Measurements from ENCODE around the gene NEU1. TPM values are rescaled to one million over a fixed set of nuclear protein-coding genes. Genes with fewer than 3 reads are reported as not detected.
A peak's percentile ranks its signal among the peaks of the same experiment; 100 is the strongest.
"Not testable (repeated sequence)": the region's sequence is repeated elsewhere in the genome, so short reads cannot be mapped to it uniquely, and the experiment has no call there.

NEU1 gene
- total RNA-seq, 1 donor from 2014 or later: 50.2 TPM

DNA sequence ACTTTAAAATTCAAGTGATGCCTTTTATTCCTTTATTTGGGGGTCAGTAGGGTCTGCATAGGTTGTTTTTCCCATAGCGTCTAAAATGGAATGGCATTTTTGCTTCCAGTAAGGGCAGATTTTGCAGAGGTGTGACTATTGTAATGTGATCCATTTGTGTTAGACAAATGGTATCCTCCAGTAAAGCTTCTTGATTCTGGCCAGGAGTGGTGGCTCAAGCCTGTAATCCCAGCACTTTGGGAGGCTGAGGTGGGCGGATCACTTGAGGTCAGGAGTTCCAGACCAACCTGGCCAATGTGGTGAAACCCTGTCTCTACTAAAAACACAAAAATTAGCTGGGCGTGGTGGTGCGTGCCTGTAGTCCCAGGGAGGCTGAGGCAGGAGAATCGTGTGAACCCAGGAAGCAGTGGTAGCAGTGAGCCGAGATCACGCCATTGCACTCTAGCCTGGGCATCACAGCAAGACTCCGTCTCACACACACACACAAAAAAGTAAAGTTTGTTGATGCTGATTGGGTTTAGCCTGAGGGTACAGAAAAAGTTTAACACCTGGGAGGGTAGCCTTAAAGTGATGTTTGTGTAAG lies 44.6 kb downstream of the NEU1 start:
- not testable (repeated sequence) for DNase-seq (ENCODE audit: low read depth in 2 of 2)

DNA sequence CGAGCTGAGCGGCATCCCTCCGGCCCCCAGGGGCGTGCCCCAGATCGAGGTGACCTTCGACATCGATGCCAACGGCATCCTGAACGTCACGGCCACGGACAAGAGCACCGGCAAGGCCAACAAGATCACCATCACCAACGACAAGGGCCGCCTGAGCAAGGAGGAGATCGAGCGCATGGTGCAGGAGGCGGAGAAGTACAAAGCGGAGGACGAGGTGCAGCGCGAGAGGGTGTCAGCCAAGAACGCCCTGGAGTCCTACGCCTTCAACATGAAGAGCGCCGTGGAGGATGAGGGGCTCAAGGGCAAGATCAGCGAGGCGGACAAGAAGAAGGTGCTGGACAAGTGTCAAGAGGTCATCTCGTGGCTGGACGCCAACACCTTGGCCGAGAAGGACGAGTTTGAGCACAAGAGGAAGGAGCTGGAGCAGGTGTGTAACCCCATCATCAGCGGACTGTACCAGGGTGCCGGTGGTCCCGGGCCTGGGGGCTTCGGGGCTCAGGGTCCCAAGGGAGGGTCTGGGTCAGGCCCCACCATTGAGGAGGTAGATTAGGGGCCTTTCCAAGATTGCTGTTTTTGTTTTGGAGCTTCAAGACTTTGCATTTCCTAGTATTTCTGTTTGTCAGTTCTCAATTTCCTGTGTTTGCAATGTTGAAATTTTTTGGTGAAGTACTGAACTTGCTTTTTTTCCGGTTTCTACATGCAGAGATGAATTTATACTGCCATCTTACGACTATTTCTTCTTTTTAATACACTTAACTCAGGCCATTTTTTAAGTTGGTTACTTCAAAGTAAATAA lies 45.3 kb downstream of the NEU1 start:
- not testable (repeated sequence) for DNase-seq (ENCODE audit: low read depth in 2 of 2)

DNA sequence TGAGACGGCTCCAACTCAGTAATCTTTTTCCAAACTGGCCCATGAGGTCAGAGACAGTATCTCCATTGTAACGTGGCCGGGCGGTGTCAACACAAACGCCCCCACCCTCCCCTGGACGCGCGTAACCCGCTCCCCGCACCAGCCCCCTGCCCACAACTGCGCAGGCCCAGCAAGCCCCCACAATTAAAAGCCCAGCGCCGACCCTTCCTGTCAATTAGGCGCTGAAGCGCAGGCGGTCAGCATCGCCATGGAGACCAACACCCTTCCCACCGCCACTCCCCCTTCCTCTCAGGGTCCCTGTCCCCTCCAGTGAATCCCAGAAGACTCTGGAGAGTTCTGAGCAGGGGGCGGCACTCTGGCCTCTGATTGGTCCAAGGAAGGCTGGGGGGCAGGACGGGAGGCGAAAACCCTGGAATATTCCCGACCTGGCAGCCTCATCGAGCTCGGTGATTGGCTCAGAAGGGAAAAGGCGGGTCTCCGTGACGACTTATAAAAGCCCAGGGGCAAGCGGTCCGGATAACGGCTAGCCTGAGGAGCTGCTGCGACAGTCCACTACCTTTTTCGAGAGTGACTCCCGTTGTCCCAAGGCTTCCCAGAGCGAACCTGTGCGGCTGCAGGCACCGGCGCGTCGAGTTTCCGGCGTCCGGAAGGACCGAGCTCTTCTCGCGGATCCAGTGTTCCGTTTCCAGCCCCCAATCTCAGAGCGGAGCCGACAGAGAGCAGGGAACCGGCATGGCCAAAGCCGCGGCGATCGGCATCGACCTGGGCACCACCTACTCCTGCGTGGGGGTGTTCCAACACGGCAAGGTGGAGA lies 47.4 kb downstream of the NEU1 start, which contains the start of the genes HSPA1A and HSPA1L:
Gene HSPA1A (plus strand): TSS at position 519 of the 814 bp plus-strand sequence. CDS start 214 bp downstream, at position 733.
Gene HSPA1L (minus strand): TSS at position 259 of the 814 bp plus-strand sequence. CDS start 3,311 bp downstream, outside the sequence.
- DNase-seq (ENCODE audit: low read depth in 2 of 2): peak; percentile 91 to 97

DNA sequence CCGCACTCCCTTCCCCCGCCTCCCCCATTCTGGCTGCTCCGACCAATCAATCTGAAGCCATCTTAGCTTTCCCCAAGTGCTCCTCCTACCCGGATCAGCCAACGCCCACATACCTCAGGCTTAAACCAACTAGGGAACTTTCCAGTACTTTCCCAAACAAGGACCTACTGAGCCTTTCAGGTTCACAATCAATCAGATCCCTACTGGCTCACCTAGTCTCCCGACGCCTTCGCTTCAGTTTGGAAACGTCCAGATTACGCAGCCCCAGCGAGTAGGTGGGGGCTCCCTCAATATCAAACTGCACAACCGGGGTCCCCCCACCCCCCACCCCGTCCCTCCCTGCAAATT lies 48.0 kb downstream of the NEU1 start:
- peak; percentile 83 to 98 for DNase-seq (ENCODE audit: low read depth in 2 of 2)

DNA sequence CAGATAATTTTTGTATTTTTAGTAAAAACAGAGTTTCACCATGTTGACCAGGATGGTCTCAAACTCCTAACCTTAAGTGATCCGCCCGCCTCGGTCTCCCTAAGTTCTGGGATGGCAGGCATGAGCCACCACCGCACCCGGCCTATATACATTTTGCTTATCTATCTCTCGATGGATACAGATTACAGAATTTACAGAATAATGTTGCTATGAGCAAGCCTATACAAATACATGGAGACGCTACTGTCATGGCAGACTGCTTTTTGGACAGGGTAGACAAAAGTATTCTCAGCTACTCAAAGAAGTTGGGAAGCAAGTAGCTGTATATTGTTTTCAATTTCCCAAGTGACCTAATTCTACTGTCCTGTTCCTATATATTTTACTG lies 49.2 kb downstream of the NEU1 start:
- DNase-seq (ENCODE audit: low read depth in 2 of 2): no peak

DNA sequence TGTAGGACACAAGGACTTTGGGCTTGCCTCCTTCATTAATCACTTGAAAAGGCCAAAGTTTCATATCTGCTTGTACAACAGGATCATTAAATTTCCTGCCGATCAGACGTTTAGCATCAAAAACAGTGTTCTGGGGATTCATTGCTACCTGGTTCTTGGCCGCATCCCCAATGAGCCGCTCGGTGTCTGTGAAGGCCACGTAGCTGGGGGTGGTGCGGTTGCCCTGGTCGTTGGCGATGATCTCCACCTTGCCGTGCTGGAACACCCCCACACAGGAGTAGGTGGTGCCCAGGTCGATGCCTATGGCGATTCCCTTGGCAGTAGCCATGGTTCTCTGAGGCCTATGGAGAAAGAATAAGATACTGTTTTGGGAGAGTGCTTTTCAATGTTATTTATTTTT lies 51.0 kb downstream of the NEU1 start:
- no peak for DNase-seq (ENCODE audit: low read depth in 2 of 2)

DNA sequence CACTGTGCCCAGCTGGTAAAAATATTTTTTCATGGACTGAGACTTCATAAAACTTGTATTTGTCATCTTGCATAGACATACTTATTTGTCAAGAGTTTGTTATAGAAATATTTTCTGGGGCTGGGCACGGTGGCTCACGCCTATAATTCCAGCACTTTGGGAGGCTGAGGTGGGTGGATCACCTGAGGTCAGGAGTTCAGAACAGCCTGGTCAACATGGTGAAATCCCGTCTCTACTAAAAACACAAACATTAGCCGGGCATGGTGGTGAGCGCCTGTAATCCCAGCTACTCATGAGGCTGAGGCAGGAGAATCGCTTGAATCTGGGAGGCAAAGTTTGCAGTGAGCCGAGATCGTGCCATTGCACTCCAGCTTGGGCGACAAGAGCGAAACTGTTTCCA lies 54.0 kb downstream of the NEU1 start:
- DNase-seq (ENCODE audit: low read depth in 2 of 2): not testable (repeated sequence)

Other genes starting within 250 kb of the NEU1 start
- gene AIF1, start 247.6 kb downstream of the NEU1 start, total RNA-seq: 0.13 TPM in 2 replicates
- 19.8 and 35.0 TPM in 2 replicates for gene PRRC2A, start 242.1 kb downstream of the NEU1 start, total RNA-seq
- 86.7 and 158 TPM in 2 replicates for gene BAG6, start 210.2 kb downstream of the NEU1 start, total RNA-seq
- gene APOM, start 206.9 kb downstream of the NEU1 start, total RNA-seq: 0.39 and 0.51 TPM in 2 replicates
- gene C6orf47, start 202.0 kb downstream of the NEU1 start, total RNA-seq: 15.8 and 22.9 TPM in 2 replicates
- 9.0 and 11.5 TPM in 2 replicates for gene GPANK1, start 197.8 kb downstream of the NEU1 start, total RNA-seq
- gene CSNK2B, start 196.7 kb downstream of the NEU1 start, total RNA-seq: 76.5 and 99.5 TPM in 2 replicates
- gene LY6G5B, start 192.8 kb downstream of the NEU1 start, total RNA-seq: 0.64 and 2.0 TPM in 2 replicates
- 1.2 and 1.9 TPM in 2 replicates for gene LY6G5C, start 181.8 kb downstream of the NEU1 start, total RNA-seq
- 43.8 and 59.8 TPM in 2 replicates for gene ABHD16A, start 159.5 kb downstream of the NEU1 start, total RNA-seq
- not detected in 2 replicates for gene LY6G6F, start 156.0 kb downstream of the NEU1 start, total RNA-seq
- gene LY6G6D, start 147.5 kb downstream of the NEU1 start, total RNA-seq: not detected in 2 replicates
- gene LY6G6C, start 141.1 kb downstream of the NEU1 start, total RNA-seq: not detected in 2 replicates
- gene MPIG6B, start 139.4 kb downstream of the NEU1 start, total RNA-seq: not detected in 2 replicates
- gene DDAH2, start 133.5 kb downstream of the NEU1 start, total RNA-seq: 108 and 125 TPM in 2 replicates
- gene CLIC1, start 126.3 kb downstream of the NEU1 start, total RNA-seq: 464 and 694 TPM in 2 replicates
- 2.8 and 4.5 TPM in 2 replicates for gene MSH5, start 122.8 kb downstream of the NEU1 start, total RNA-seq
- 2.0 and 3.3 TPM in 2 replicates for gene SAPCD1, start 100.2 kb downstream of the NEU1 start, total RNA-seq
- under 0.01 and 0.13 TPM in 2 replicates for gene VWA7, start 85.5 kb downstream of the NEU1 start, total RNA-seq
- 48.1 and 53.7 TPM in 2 replicates for gene VARS1, start 67.1 kb downstream of the NEU1 start, total RNA-seq
- gene LSM2, start 55.9 kb downstream of the NEU1 start, total RNA-seq: 29.5 and 39.2 TPM in 2 replicates
- gene HSPA1L, start 47.5 kb downstream of the NEU1 start, total RNA-seq: 1.2 and 1.4 TPM in 2 replicates
- gene HSPA1A, start 47.3 kb downstream of the NEU1 start, total RNA-seq: 67.4 and 81.8 TPM in 2 replicates
- gene HSPA1B, start 35.1 kb downstream of the NEU1 start, total RNA-seq: 27.6 and 37.1 TPM in 2 replicates
- under 0.01 TPM in 2 replicates for gene SLC44A4, start 16.2 kb upstream of the NEU1 start, total RNA-seq
- 25.9 and 37.4 TPM in 2 replicates for gene EHMT2, start 34.9 kb upstream of the NEU1 start, total RNA-seq
- gene ZBTB12, start 39.3 kb upstream of the NEU1 start, total RNA-seq: 2.2 and 3.0 TPM in 2 replicates
- gene C2, start 64.9 kb upstream of the NEU1 start, total RNA-seq: 0.13 TPM in 1 of 2 replicates, not detected in the other
- 0.13 and 0.51 TPM in 2 replicates for gene CFB, start 83.3 kb upstream of the NEU1 start, total RNA-seq
- gene NELFE, start 96.2 kb upstream of the NEU1 start, total RNA-seq: 58.3 and 77.6 TPM in 2 replicates
- 25.4 and 33.5 TPM in 2 replicates for gene SKIC2, start 96.4 kb upstream of the NEU1 start, total RNA-seq
- gene DXO, start 109.3 kb upstream of the NEU1 start, total RNA-seq: 6.4 and 8.0 TPM in 2 replicates
- gene C4A, start 119.2 kb upstream of the NEU1 start, total RNA-seq: 0.90 and 1.4 TPM in 2 replicates
- gene C4B, start 152.0 kb upstream of the NEU1 start, total RNA-seq: 0.38 and 0.77 TPM in 2 replicates
- gene CYP21A2, start 175.6 kb upstream of the NEU1 start, total RNA-seq: not detected in 2 replicates
- gene TNXB, start 246.5 kb upstream of the NEU1 start, total RNA-seq: 0.90 and 1.8 TPM in 2 replicates

Data from dermis microvascular lymphatic vessel endothelial cell (primary cell).